Stimulated activated CD4-positive, alpha-beta T cell treated with anti-CD3 and anti-CD28 coated beads, Interleukin-1b, Interleukin-23, amount 100 ng/mL, for 24 hours (primary cell): Measurements from ENCODE around the gene CHCHD6.

Source experiments
- DNase-seq, 4 experiments: peaks; one replicate each; pipeline ENCODE4 v3.0.0-alpha.2; 2020; ENCODE audit warnings: low read depth in 4 of 4, low spot score in 1 of 4

CHCHD6 gene

GRCh38 chr3:126956866-126957650 is 253.0 kb downstream of the CHCHD6 start:
- DNase-seq: no peak

- no peak for DNase-seq
These were observed 254.0 kb downstream of the CHCHD6 start for GRCh38 chr3:126957776-126958637.

GRCh38 chr3:126958638-126959085 is 254.6 kb downstream of the CHCHD6 start:
- DNase-seq: no peak

GRCh38 chr3:126959136-126959920 is 255.3 kb downstream of the CHCHD6 start:
- no peak for DNase-seq

GRCh38 chr3:126959921-126960603 is 256.0 kb downstream of the CHCHD6 start:
- no peak for DNase-seq

GRCh38 chr3:126960604-126960995 is 256.6 kb downstream of the CHCHD6 start:
- DNase-seq: no peak

GRCh38 chr3:126961191-126961790 is 257.3 kb downstream of the CHCHD6 start:
- DNase-seq: no peak

GRCh38 chr3:126961791-126962461 is 257.9 kb downstream of the CHCHD6 start:
- no peak for DNase-seq

GRCh38 chr3:126962756-126963155 is 258.7 kb downstream of the CHCHD6 start:
- DNase-seq: no peak

- no peak for DNase-seq
These were observed 259.5 kb downstream of the CHCHD6 start for GRCh38 chr3:126963261-126964190.

GRCh38 chr3:126964261-126964660 is 260.2 kb downstream of the CHCHD6 start:
- DNase-seq: no peak

- no peak for DNase-seq
These were observed 260.9 kb downstream of the CHCHD6 start for GRCh38 chr3:126964950-126965349.

GRCh38 chr3:126965526-126966080 is 261.6 kb downstream of the CHCHD6 start:
- no peak for DNase-seq

- DNase-seq: no peak
These were observed 263.3 kb downstream of the CHCHD6 start for GRCh38 chr3:126967386-126967785.

GRCh38 chr3:126968391-126969390 is 264.7 kb downstream of the CHCHD6 start:
- no peak for DNase-seq

GRCh38 chr3:126969586-126969985 is 265.5 kb downstream of the CHCHD6 start:
- no peak for DNase-seq

GRCh38 chr3:126970101-126970500 is 266.1 kb downstream of the CHCHD6 start:
- no peak for DNase-seq
